Activated B cell treated with CpG ODN at 0.5 μM for 24 hours (primary cell): Measurements from ENCODE around the gene TMEM258. TPM values are rescaled to one million over a fixed set of nuclear protein-coding genes. Genes with fewer than 3 reads are reported as not detected.

ENCODE experiments used
- ATAC-seq: fragments of 200-7000 bp; cut with Tn5 transposase; one replicate; pipeline ENCODE4 v1.10.0; 2021; ENCODE audit warnings: low read depth, mild to moderate bottlenecking, moderate library complexity
- CTCF ChIA-PET: fragments of 350-600 bp; sonication (Branson Sonifier 250); formaldehyde crosslinking; loops from one replicate; lab custom pipeline; 2021; ENCODE audit warnings: antibody characterized with exemption; lab: Charles Lee
- POLR2A ChIA-PET: fragments of 350-600 bp; sonication (Branson Sonifier 250); formaldehyde crosslinking; loops from one replicate; lab custom pipeline; 2021; ENCODE audit warnings: antibody characterized with exemption; lab: Charles Lee
- DNase-seq: peaks from one replicate; pipeline ENCODE4 v3.0.0; 2022
- H3K27ac Mint-ChIP-seq: one replicate; pipeline ENCODE4 v1.8.0; 2020; ENCODE audit warnings: mixed read lengths
- H3K27me3 Mint-ChIP-seq: one replicate; pipeline ENCODE4 v1.8.0; 2021; ENCODE audit warnings: mixed read lengths
- H3K36me3 Mint-ChIP-seq: one replicate; pipeline ENCODE4 v1.8.0; 2021; ENCODE audit warnings: low read depth, mixed read lengths
- H3K4me1 Mint-ChIP-seq: one replicate; pipeline ENCODE4 v1.8.0; 2021; ENCODE audit warnings: mixed read lengths
- H3K4me3 Mint-ChIP-seq: one replicate; pipeline ENCODE4 v1.8.0; 2020; ENCODE audit warnings: mild to moderate bottlenecking, mixed read lengths
- H3K9me3 Mint-ChIP-seq: one replicate; pipeline ENCODE4 v1.8.0; 2020; ENCODE audit warnings: mixed read lengths
- CTCF ChIP-seq: fragments of 200-600 bp; IDR thresholded peaks from one replicate; pipeline ENCODE4 v1.8.0; 2022; ENCODE audit warnings: antibody characterized with exemption, mild to moderate bottlenecking
- intact Hi-C: fragments of 100-400 bp; cut with micrococcal nuclease; formaldehyde crosslinking; loops from one replicate; pipeline ENCODE4 v1.15.1; 2024
- total RNA-seq: library from RNA; stranded (reverse); gene quantifications from 2 replicates; pipeline ENCODE4 v1.2.3, GENCODE V29; 2022

The TMEM258 gene
- 87.4 and 94.0 TPM in 2 replicates for total RNA-seq

GRCh38 chr11:61792310-61793082, at the start of gene TMEM258, which contains the start of gene FEN1:
TMEM258 (minus strand) TSS chr11:61792599; CDS start chr11:61792558, 41 bp downstream.
FEN1 (plus strand) TSS chr11:61792911; CDS start chr11:61795362, 2,451 bp downstream.
- Mint-ChIP-seq H3K4me1 (peaks cover 24% of the 10 kb centered on the region), H3K9me3 (no peaks in the 10 kb centered on the region), H3K36me3 (peaks cover 56% of the 10 kb centered on the region), H3K4me3 (peak within 1 kb of the TSS; percentile 98), H3K27ac (peak within 1 kb of the TSS; percentile 100), H3K27me3 (no peaks in the 10 kb centered on the region)
- DNase-seq (peak; percentile 89), ATAC-seq (peak; percentile 92)
- no peak for TF ChIP-seq CTCF
- ChIA-PET CTCF (interaction anchor here (1.0 to 8.4 kb wide), 5 partner anchors 106 to 316 kb away, joined by 4 to 146 read pairs (median 10); no protein-coding TSS in a partner anchor), POLR2A (interaction anchor here (0.5 to 2.1 kb wide), 17 partner anchors 20 to 1048 kb away, joined by 3 to 27 read pairs (median 4); partner anchors contain the start of gene FTH1)
- intact Hi-C loops = loop anchor here (1.0 to 5.0 kb wide), 6 partner anchors 16 to 916 kb away; partner anchors contain the start of genes FTH1 and MYRF

GRCh38 chr11:61841636-61842527, 49.5 kb upstream of the TMEM258 start:
- ChIA-PET POLR2A (no interaction called here), CTCF (interaction anchor here (0.6 to 0.9 kb wide), 2 partner anchors 29 to 406 kb away, joined by 3 read pairs; no protein-coding TSS in a partner anchor)
- Mint-ChIP-seq H3K27ac (no peak overlapping the region), H3K4me1 (no peaks in the 10 kb centered on the region), H3K9me3 (no peaks in the 10 kb centered on the region), H3K4me3 (no peak overlapping the region), H3K36me3 (peaks cover 1% of the 10 kb centered on the region), H3K27me3 (no peaks in the 10 kb centered on the region)
- intact Hi-C loops = no loop called here
- TF ChIP-seq CTCF = no peak
- ATAC-seq = no peak
- DNase-seq = no peak

DNA sequence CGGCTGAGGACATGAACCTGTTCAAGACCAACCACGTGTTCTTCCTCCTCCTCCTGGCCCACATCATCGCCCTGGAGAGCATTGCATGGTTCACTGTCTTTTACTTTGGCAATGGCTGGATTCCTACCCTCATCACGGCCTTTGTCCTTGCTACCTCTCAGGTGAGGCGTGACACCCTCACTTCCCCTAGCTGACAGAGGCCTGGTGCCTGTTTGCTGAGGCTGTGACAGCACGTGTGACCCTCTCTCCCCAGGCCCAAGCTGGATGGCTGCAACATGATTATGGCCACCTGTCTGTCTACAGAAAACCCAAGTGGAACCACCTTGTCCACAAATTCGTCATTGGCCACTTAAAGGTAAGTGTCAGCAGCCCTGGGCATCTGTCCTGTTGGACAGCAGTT, 48.0 kb upstream of the TMEM258 start:
- Mint-ChIP-seq H3K36me3 (peaks cover 1% of the 10 kb centered on the region), H3K4me3 (no peak overlapping the region), H3K9me3 (no peaks in the 10 kb centered on the region), H3K27me3 (no peaks in the 10 kb centered on the region), H3K4me1 (peaks cover 7% of the 10 kb centered on the region), H3K27ac (no peak overlapping the region)
- TF ChIP-seq CTCF = no peak
- ChIA-PET CTCF (interaction anchor here (1.1 to 1.6 kb wide), 2 partner anchors 59 to 241 kb away, joined by 3 to 4 read pairs; no protein-coding TSS in a partner anchor), POLR2A (interaction anchor here (1.2 kb wide), 1 partner anchor 25 kb away, joined by 3 read pairs; no protein-coding TSS in a partner anchor)
- intact Hi-C loops = no loop called here
- DNase-seq = no peak
- ATAC-seq = no peak

- POLR2A ChIA-PET = no interaction called here
- no peaks in the 10 kb centered on the region for H3K9me3 Mint-ChIP-seq
Measured at GRCh38 chr11:61839742-61840141, 47.3 kb upstream of the TMEM258 start.

More at GRCh38 chr11:61839742-61840141, 47.3 kb upstream of the TMEM258 start:
- H3K27me3 Mint-ChIP-seq = no peaks in the 10 kb centered on the region
- H3K36me3 Mint-ChIP-seq = peaks cover 1% of the 10 kb centered on the region
- DNase-seq (no peak), ATAC-seq (no peak)
- no peak overlapping the region for H3K27ac Mint-ChIP-seq
- intact Hi-C loops = no loop called here
- peaks cover 12% of the 10 kb centered on the region for H3K4me1 Mint-ChIP-seq
- CTCF ChIA-PET = interaction anchor here (1.1 to 1.6 kb wide), 2 partner anchors 59 to 242 kb away, joined by 3 to 4 read pairs; no protein-coding TSS in a partner anchor
- H3K4me3 Mint-ChIP-seq = no peak overlapping the region
- TF ChIP-seq CTCF = no peak
